Natural killer cell (primary cell): ENCODE measurements around the gene TALDO1. TPM values are rescaled to one million over a fixed set of nuclear protein-coding genes. Genes with fewer than 3 reads are reported as not detected.

Source experiments
- ATAC-seq, 3 donors: fragments of 150-1000 bp in 2 of 3; fragments of 200-7000 bp in 1 of 3; cut with Tn5 transposase; 1 replicate in 1 of 3; 2 replicates in 2 of 3; pipeline ENCODE4 v1.10.0; 2021; ENCODE audit warnings: mild to moderate bottlenecking in 2 of 3, moderate library complexity in 2 of 3
- DNase-seq, 2 donors: peaks; one replicate each; pipeline versions ENCODE4 v3.0.0 to v3.0.0-alpha.2; 2013 to 2021; ENCODE audit warnings: mixed read lengths in 1 of 2
- H3K27ac ChIP-seq: one replicate; pipeline ENCODE4 v1.5.1; 2013; ENCODE audit warnings: mild to moderate bottlenecking, low read length
- H3K27me3 ChIP-seq: one replicate; pipeline ENCODE4 v1.6.1; 2013; ENCODE audit warnings: low read length; ENCODE audit not compliant: control insufficient read depth, insufficient read depth
- H3K36me3 ChIP-seq: one replicate; pipeline ENCODE4 v1.6.1; 2013; ENCODE audit warnings: low read length; ENCODE audit not compliant: control insufficient read depth, insufficient read depth
- H3K4me1 ChIP-seq: one replicate; pipeline ENCODE4 v1.6.1; 2013; ENCODE audit warnings: low read length; ENCODE audit not compliant: control insufficient read depth, insufficient read depth
- H3K4me3 ChIP-seq: one replicate; pipeline ENCODE4 v1.5.1; 2013; ENCODE audit warnings: low read length
- H3K9me3 ChIP-seq: one replicate; pipeline ENCODE4 v1.6.1; 2013; ENCODE audit warnings: low read length; ENCODE audit not compliant: control insufficient read depth, insufficient read depth
- H3K27ac Mint-ChIP-seq, 2 donors: one replicate each; pipeline ENCODE4 v1.8.0; 2022; ENCODE audit warnings: mild to moderate bottlenecking in 2 of 2, mixed read lengths in 2 of 2, moderate library complexity in 1 of 2
- H3K27me3 Mint-ChIP-seq, 2 donors: one replicate each; pipeline ENCODE4 v1.8.0; 2022; ENCODE audit warnings: low read depth in 2 of 2, mixed read lengths in 2 of 2
- H3K36me3 Mint-ChIP-seq: one replicate; pipeline ENCODE4 v1.8.0; 2022; ENCODE audit warnings: mixed read lengths
- H3K4me1 Mint-ChIP-seq, 2 donors: one replicate each; pipeline ENCODE4 v1.8.0; 2022; ENCODE audit warnings: mixed read lengths in 2 of 2
- H3K4me3 Mint-ChIP-seq: one replicate; pipeline ENCODE4 v1.8.0; 2022; ENCODE audit warnings: mild to moderate bottlenecking, moderate library complexity, mixed read lengths
- H3K9me3 Mint-ChIP-seq, 2 donors: one replicate each; pipeline ENCODE4 v1.8.0; 2022; ENCODE audit warnings: mixed read lengths in 2 of 2
- CTCF ChIP-seq: fragments of 200-600 bp; IDR thresholded peaks from one replicate; pipeline ENCODE4 v1.8.0; 2022; ENCODE audit warnings: antibody characterized with exemption
- WGBS: methylation state at CpG from one replicate; pipeline ENCODE4 v1.1.7; 2013; ENCODE audit warnings: missing lambda C conversion rate; ENCODE audit not compliant: insufficient coverage; 5-methylcytosine and 5-hydroxymethylcytosine counted together
- intact Hi-C: fragments of 100-400 bp; cut with micrococcal nuclease; formaldehyde crosslinking; loops from one replicate; pipeline ENCODE4 v1.14.2; 2022
- total RNA-seq, 4 donors: library from RNA; stranded (reverse); fragments of 120-200 nt in 1 of 4; gene quantifications; one replicate each; pipeline versions ENCODE4 v1.2.3 to v1.2.4, GENCODE V29; 2013 to 2022

TALDO1 gene
- total RNA-seq, 3 donors from 2014 or later (not counting 1 experiment from before 2014, with no cell fraction given): 46.1 to 94.8 (median 55.4) TPM

DNA sequence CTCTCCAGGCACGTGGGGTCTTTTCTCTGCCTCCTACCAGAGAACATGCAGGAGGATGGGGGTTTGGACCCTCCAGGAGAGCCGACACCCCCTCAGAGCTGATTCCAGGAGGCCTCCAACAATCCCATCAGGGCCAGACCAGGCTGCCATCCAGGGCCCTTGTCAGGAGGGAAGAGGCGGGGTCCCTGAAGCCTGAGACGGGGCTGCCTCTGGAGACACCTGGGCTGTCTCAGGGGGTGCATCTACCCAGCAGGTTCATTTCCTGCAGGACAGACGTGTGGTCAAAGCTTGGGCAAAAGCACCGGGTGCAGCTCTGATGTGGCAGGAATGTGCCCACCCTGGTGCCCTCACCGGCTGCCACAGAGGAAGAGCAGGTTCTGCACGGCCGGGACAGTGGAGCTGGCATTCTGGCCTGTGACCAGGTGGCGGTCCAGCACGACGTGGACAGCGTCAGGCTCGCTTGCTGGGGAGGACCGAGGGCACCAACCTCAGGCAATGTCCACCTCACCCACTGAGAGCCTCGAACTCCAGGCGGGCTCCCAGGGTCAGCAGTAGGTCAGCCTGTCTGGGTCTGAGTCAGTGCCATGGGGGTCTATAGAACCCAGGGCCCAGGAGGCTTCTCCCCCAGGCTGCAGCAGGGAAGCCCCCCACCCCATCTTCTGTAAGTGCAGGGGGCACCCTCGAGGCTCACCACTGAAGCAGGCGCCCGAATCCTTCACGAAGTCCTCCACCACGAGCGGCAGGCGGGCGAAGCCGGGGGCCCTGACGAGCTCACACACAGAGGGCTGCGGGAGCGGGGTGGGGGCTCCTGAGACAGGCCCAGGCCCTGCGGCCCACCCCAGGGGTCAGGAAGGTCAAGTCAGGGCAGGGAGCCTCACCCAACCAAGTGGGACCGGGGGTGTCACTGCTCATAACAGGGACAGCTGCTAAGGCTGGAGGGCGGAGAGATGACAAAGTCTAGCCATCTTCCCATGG, 23.7 kb downstream of the TALDO1 start:
- WGBS: 94% methylated on average over 32 of the region's 32 CpGs
- H3K4me1 ChIP-seq: peaks cover 9% of the 10 kb centered on the region
- H3K4me3 Mint-ChIP-seq: no peak overlapping the region
- no peak for ATAC-seq
- intact Hi-C loops: no loop called here
- no peak overlapping the region for H3K27ac Mint-ChIP-seq
- no peaks in the 10 kb centered on the region for H3K27me3 Mint-ChIP-seq
- H3K27me3 ChIP-seq: no peaks in the 10 kb centered on the region
- DNase-seq: no peak
- no peak overlapping the region for H3K4me3 ChIP-seq
- H3K4me1 Mint-ChIP-seq: peaks cover 0 to 7% of the 10 kb centered on the region in 2 donors
- no peaks in the 10 kb centered on the region for H3K9me3 Mint-ChIP-seq
- no peak for TF ChIP-seq CTCF
- peaks cover 14% of the 10 kb centered on the region for H3K36me3 ChIP-seq
- no peak overlapping the region for H3K27ac ChIP-seq
- no peaks in the 10 kb centered on the region for H3K36me3 Mint-ChIP-seq
- H3K9me3 ChIP-seq: no peaks in the 10 kb centered on the region

GRCh38 chr11:771617-772204, 24.4 kb downstream of the TALDO1 start:
- Histone ChIP-seq H3K4me1 (peaks cover 16% of the 10 kb centered on the region), H3K4me3 (no peak overlapping the region), H3K27me3 (no peaks in the 10 kb centered on the region), H3K9me3 (no peaks in the 10 kb centered on the region), H3K27ac (no peak overlapping the region), H3K36me3 (peaks cover 13% of the 10 kb centered on the region)
- H3K27ac Mint-ChIP-seq: no peak overlapping the region
- no peak for ATAC-seq
- peaks cover 0 to 13% of the 10 kb centered on the region in 2 donors for H3K4me1 Mint-ChIP-seq
- no peak for DNase-seq
- WGBS: 92% methylated on average over 15 of the region's 15 CpGs
- no peaks in the 10 kb centered on the region for H3K36me3 Mint-ChIP-seq
- no peak for TF ChIP-seq CTCF
- H3K9me3 Mint-ChIP-seq: no peaks in the 10 kb centered on the region
- intact Hi-C loops: no loop called here
- no peak overlapping the region for H3K4me3 Mint-ChIP-seq
- no peaks in the 10 kb centered on the region for H3K27me3 Mint-ChIP-seq

- DNase-seq: no peak
- Histone ChIP-seq H3K27ac (no peak overlapping the region), H3K4me1 (peaks cover 18% of the 10 kb centered on the region), H3K36me3 (peaks cover 11% of the 10 kb centered on the region), H3K27me3 (no peaks in the 10 kb centered on the region), H3K4me3 (no peak overlapping the region), H3K9me3 (no peaks in the 10 kb centered on the region)
- TF ChIP-seq CTCF: no peak
- Mint-ChIP-seq H3K4me3 (no peak overlapping the region), H3K27me3 (no peaks in the 10 kb centered on the region), H3K9me3 (no peaks in the 10 kb centered on the region), H3K4me1 (peaks cover 0 to 13% of the 10 kb centered on the region in 2 donors), H3K27ac (no peak overlapping the region), H3K36me3 (no peaks in the 10 kb centered on the region)
- no peak for ATAC-seq
- 96% methylated on average over 34 of the region's 34 CpGs for WGBS
- intact Hi-C loops: no loop called here
Measured at GRCh38 chr11:772429-773390, 25.4 kb downstream of the TALDO1 start.
